ENCODE measurements around the gene FXYD2. TPM values are rescaled to one million over a fixed set of nuclear protein-coding genes. Genes with fewer than 3 reads are reported as not detected.

The FXYD2 gene
- total RNA-seq, 2 donors from 2014 or later = 2.4 to 3.7 TPM

- ATAC-seq (replicated peaks in 1 of 2) = no peak
- no peaks in the 10 kb centered on the region for H3K9me3 Mint-ChIP-seq
- H3K36me3 Mint-ChIP-seq (ENCODE audit: insufficient read depth in 2 of 2) = no peaks in the 10 kb centered on the region
- peaks cover 1% of the 10 kb centered on the region for H3K4me1 Mint-ChIP-seq (ENCODE audit: low read depth)
- no peak overlapping the region for H3K4me3 Mint-ChIP-seq
- no peak for DNase-seq
- no peak overlapping the region for H3K27ac Mint-ChIP-seq
- H3K27me3 Mint-ChIP-seq (ENCODE audit: low read depth) = no peaks in the 10 kb centered on the region
Measured at GRCh38 chr11:117836077-117836960, 11.8 kb upstream of the FXYD2 start.

- ATAC-seq (replicated peaks in 1 of 2) = no peak
- DNase-seq = no peak
Measured at GRCh38 chr11:117835576-117835975, 11.0 kb upstream of the FXYD2 start.

GRCh38 chr11:117834838-117835443, 10.4 kb upstream of the FXYD2 start:
- no peaks in the 10 kb centered on the region for H3K27me3 Mint-ChIP-seq (ENCODE audit: low read depth)
- H3K36me3 Mint-ChIP-seq (ENCODE audit: insufficient read depth in 2 of 2) = no peaks in the 10 kb centered on the region
- H3K27ac Mint-ChIP-seq = no peak overlapping the region
- no peak overlapping the region for H3K4me3 Mint-ChIP-seq
- no peaks in the 10 kb centered on the region for H3K9me3 Mint-ChIP-seq
- DNase-seq (no peak), ATAC-seq (replicated peaks in 1 of 2) (no peak)
- H3K4me1 Mint-ChIP-seq (ENCODE audit: low read depth) = peaks cover 15% of the 10 kb centered on the region

More at GRCh38 chr11:117835576-117835975, 11.0 kb upstream of the FXYD2 start:
- Mint-ChIP-seq H3K4me1 (ENCODE audit: low read depth) (peaks cover 9% of the 10 kb centered on the region), H3K4me3 (no peak overlapping the region), H3K27me3 (ENCODE audit: low read depth) (no peaks in the 10 kb centered on the region), H3K27ac (no peak overlapping the region), H3K9me3 (no peaks in the 10 kb centered on the region), H3K36me3 (ENCODE audit: insufficient read depth in 2 of 2) (no peaks in the 10 kb centered on the region)

GRCh38 chr11:117834068-117834810, 9.7 kb upstream of the FXYD2 start:
- Mint-ChIP-seq H3K27ac (no peak overlapping the region), H3K36me3 (ENCODE audit: insufficient read depth in 2 of 2) (no peaks in the 10 kb centered on the region), H3K9me3 (no peaks in the 10 kb centered on the region), H3K27me3 (ENCODE audit: low read depth) (no peaks in the 10 kb centered on the region), H3K4me3 (no peak overlapping the region), H3K4me1 (ENCODE audit: low read depth) (peaks cover 22% of the 10 kb centered on the region)
- ATAC-seq (replicated peaks in 1 of 2) (no peak), DNase-seq (no peak)

- H3K4me3 Mint-ChIP-seq = no peak overlapping the region
- H3K9me3 Mint-ChIP-seq = no peaks in the 10 kb centered on the region
- no peaks in the 10 kb centered on the region for H3K36me3 Mint-ChIP-seq (ENCODE audit: insufficient read depth in 2 of 2)
- H3K4me1 Mint-ChIP-seq (ENCODE audit: low read depth) = peaks cover 30% of the 10 kb centered on the region
- H3K27me3 Mint-ChIP-seq (ENCODE audit: low read depth) = no peaks in the 10 kb centered on the region
- ATAC-seq (replicated peaks in 1 of 2) (no peak), DNase-seq (no peak)
- peak overlapping the region; percentile 55 for H3K27ac Mint-ChIP-seq
Measured at GRCh38 chr11:117833401-117833891, 8.9 kb upstream of the FXYD2 start.

- no peak for ATAC-seq (replicated peaks in 1 of 2)
- no peak for DNase-seq
- no peaks in the 10 kb centered on the region for H3K27me3 Mint-ChIP-seq (ENCODE audit: low read depth)
- H3K9me3 Mint-ChIP-seq = no peaks in the 10 kb centered on the region
- no peak overlapping the region for H3K27ac Mint-ChIP-seq
- H3K4me1 Mint-ChIP-seq (ENCODE audit: low read depth) = peaks cover 40% of the 10 kb centered on the region
- no peaks in the 10 kb centered on the region for H3K36me3 Mint-ChIP-seq (ENCODE audit: insufficient read depth in 2 of 2)
- no peak overlapping the region for H3K4me3 Mint-ChIP-seq
Measured at GRCh38 chr11:117832511-117832910, 8.0 kb upstream of the FXYD2 start.

GRCh38 chr11:117831661-117832415, 7.3 kb upstream of the FXYD2 start:
- Mint-ChIP-seq H3K27ac (no peak overlapping the region), H3K9me3 (no peaks in the 10 kb centered on the region), H3K4me1 (ENCODE audit: low read depth) (peaks cover 44% of the 10 kb centered on the region), H3K4me3 (no peak overlapping the region), H3K27me3 (ENCODE audit: low read depth) (no peaks in the 10 kb centered on the region), H3K36me3 (ENCODE audit: insufficient read depth in 2 of 2) (no peaks in the 10 kb centered on the region)
- ATAC-seq (replicated peaks in 1 of 2) (no peak), DNase-seq (no peak)

GRCh38 chr11:117830674-117831351, 6.3 kb upstream of the FXYD2 start:
- DNase-seq (no peak), ATAC-seq (replicated peaks in 1 of 2) (no peak)
- no peaks in the 10 kb centered on the region for H3K27me3 Mint-ChIP-seq (ENCODE audit: low read depth)
- H3K27ac Mint-ChIP-seq = peak overlapping the region; percentile 65
- peak overlapping the region; percentile 25 to 53 for H3K4me3 Mint-ChIP-seq
- no peaks in the 10 kb centered on the region for H3K36me3 Mint-ChIP-seq (ENCODE audit: insufficient read depth in 2 of 2)
- no peaks in the 10 kb centered on the region for H3K9me3 Mint-ChIP-seq
- H3K4me1 Mint-ChIP-seq (ENCODE audit: low read depth) = peaks cover 44% of the 10 kb centered on the region

GRCh38 chr11:117830072-117830471, 5.5 kb upstream of the FXYD2 start:
- ATAC-seq (replicated peaks in 1 of 2) (no peak), DNase-seq (no peak)
- peak overlapping the region; percentile 6 for H3K27ac Mint-ChIP-seq
- no peaks in the 10 kb centered on the region for H3K36me3 Mint-ChIP-seq (ENCODE audit: insufficient read depth in 2 of 2)
- peak overlapping the region; percentile 19 to 53 for H3K4me3 Mint-ChIP-seq
- H3K9me3 Mint-ChIP-seq = no peaks in the 10 kb centered on the region
- H3K27me3 Mint-ChIP-seq (ENCODE audit: low read depth) = no peaks in the 10 kb centered on the region
- peaks cover 50% of the 10 kb centered on the region for H3K4me1 Mint-ChIP-seq (ENCODE audit: low read depth)

GRCh38 chr11:117829369-117829725, 4.8 kb upstream of the FXYD2 start:
- Mint-ChIP-seq H3K27ac (no peak overlapping the region), H3K27me3 (ENCODE audit: low read depth) (no peaks in the 10 kb centered on the region), H3K36me3 (ENCODE audit: insufficient read depth in 2 of 2) (no peaks in the 10 kb centered on the region), H3K4me1 (ENCODE audit: low read depth) (peaks cover 58% of the 10 kb centered on the region), H3K4me3 (peak overlapping the region; percentile 17 to 46), H3K9me3 (no peaks in the 10 kb centered on the region)
- no peak for DNase-seq
- no peak for ATAC-seq (replicated peaks in 1 of 2)

GRCh38 chr11:117828611-117829368, 4.2 kb upstream of the FXYD2 start:
- peak; percentile 90 to 92 for DNase-seq
- peaks cover 63% of the 10 kb centered on the region for H3K4me1 Mint-ChIP-seq (ENCODE audit: low read depth)
- ATAC-seq (replicated peaks in 1 of 2) = peak; percentile 98
- no peaks in the 10 kb centered on the region for H3K9me3 Mint-ChIP-seq
- H3K36me3 Mint-ChIP-seq (ENCODE audit: insufficient read depth in 2 of 2) = no peaks in the 10 kb centered on the region
- no peaks in the 10 kb centered on the region for H3K27me3 Mint-ChIP-seq (ENCODE audit: low read depth)
- H3K27ac Mint-ChIP-seq = peak overlapping the region; percentile 71
- H3K4me3 Mint-ChIP-seq = peak overlapping the region; percentile 33 to 72
